H1 (cell line): Measurements from ENCODE around the gene LPP. TPM values are rescaled to one million over a fixed set of nuclear protein-coding genes. Genes with fewer than 3 reads are reported as not detected.

Experiments used
- CTCF ChIA-PET: fragments of 300-600 bp; sonication (Branson Sonifier 250); formaldehyde crosslinking; loops from one replicate; lab custom pipeline; 2021; ENCODE audit not compliant: partially characterized antibody; lab: Charles Lee
- POLR2A ChIA-PET: fragments of 300-600 bp; sonication (Branson Sonifier 250); formaldehyde crosslinking; loops from one replicate; lab custom pipeline; 2021; ENCODE audit warnings: inconsistent platforms; ENCODE audit not compliant: partially characterized antibody; lab: Charles Lee
- DNase-seq, 2 experiments: peaks; one replicate each; pipeline versions ENCODE4 v3.0.0 to v3.0.0-alpha.2; 2010 to 2022; ENCODE audit warnings: low spot score in 2 of 2, low read depth in 1 of 2, mixed read lengths in 1 of 2
- FAIRE-seq: peaks from 2 replicates; lab custom pipeline; 2011; peaks lifted over from hg19 to GRCh38; lab: Jason Lieb, UNC
- H2AFZ ChIP-seq: 2 replicates; pipeline ENCODE4 v1.8.1; 2012; ENCODE audit warnings: low read length, inconsistent platforms
- H2AK5ac ChIP-seq: 2 replicates; pipeline ENCODE4 v1.6.1; 2013; ENCODE audit warnings: low read depth, low read length
- H2BK120ac ChIP-seq: replicated peaks from 2 replicates; pipeline ENCODE3; 2013; ENCODE audit warnings: low read depth, low read length, inconsistent platforms
- H2BK12ac ChIP-seq: 2 replicates; pipeline ENCODE4 v1.6.1; 2013; ENCODE audit warnings: low read depth, low read length
- H2BK15ac ChIP-seq: 2 replicates; pipeline ENCODE4 v1.6.1; 2013; ENCODE audit warnings: low read length
- H2BK20ac ChIP-seq: 2 replicates; pipeline ENCODE4 v1.6.1; 2013; ENCODE audit warnings: low read length
- H2BK5ac ChIP-seq: 2 replicates; pipeline ENCODE4 v1.6.1; 2013; ENCODE audit warnings: low read depth, low read length
- H3K14ac ChIP-seq: 2 replicates; pipeline ENCODE4 v1.6.1; 2013; ENCODE audit warnings: inconsistent platforms; ENCODE audit not compliant: insufficient read length
- H3K18ac ChIP-seq: 2 replicates; pipeline ENCODE4 v1.6.1; 2013; ENCODE audit warnings: low read length; ENCODE audit errors: extremely low read depth
- H3K23ac ChIP-seq: 2 replicates; pipeline ENCODE4 v1.6.1; 2013; ENCODE audit warnings: inconsistent platforms; ENCODE audit not compliant: insufficient read length
- H3K23me2 ChIP-seq: 2 replicates; pipeline ENCODE4 v1.6.1; 2013; ENCODE audit warnings: low read depth, low read length
- H3K27ac ChIP-seq: 2 replicates; pipeline ENCODE4 v1.6.1; 2011; ENCODE audit warnings: low read depth, low read length, inconsistent platforms
- H3K27me3 ChIP-seq, 4 experiments: replicated peaks in 1 of 4; 1 replicate in 1 of 4; 2 replicates in 3 of 4; pipeline versions ENCODE4 v1.6.1 to v1.8.1; 2011 to 2013; ENCODE audit warnings: low read length in 3 of 4, mild to moderate bottlenecking in 3 of 4, inconsistent platforms in 2 of 4, mixed read lengths in 2 of 4, moderate library complexity in 1 of 4; ENCODE audit not compliant: control insufficient read depth in 3 of 4, insufficient read depth in 3 of 4; ENCODE audit errors: extremely low read depth in 1 of 4
- H3K36me3 ChIP-seq, 4 experiments: 2 replicates each; pipeline versions ENCODE4 v1.6.1 to v1.8.1; 2011 to 2013; ENCODE audit warnings: mild to moderate bottlenecking in 4 of 4, low read length in 3 of 4, moderate library complexity in 2 of 4, control low read depth in 1 of 4, inconsistent platforms in 1 of 4; ENCODE audit not compliant: insufficient read depth in 4 of 4, control insufficient read depth in 2 of 4
- H3K4ac ChIP-seq: replicated peaks from 2 replicates; pipeline ENCODE3; 2013; ENCODE audit warnings: low read length, low read depth, mixed read lengths, inconsistent platforms; ENCODE audit not compliant: insufficient read length
- H3K4me1 ChIP-seq, 4 experiments: replicated peaks in 1 of 4; 1 replicate in 1 of 4; 2 replicates in 3 of 4; pipeline versions ENCODE4 v1.6.1 to v1.8.1; 2011 to 2013; ENCODE audit warnings: low read length in 3 of 4, inconsistent platforms in 2 of 4, mixed read lengths in 1 of 4; ENCODE audit not compliant: insufficient read depth in 4 of 4, control insufficient read depth in 3 of 4
- H3K4me2 ChIP-seq, 2 experiments: 2 replicates each; pipeline versions ENCODE4 v1.6.1 to v1.8.1; 2011 to 2013; ENCODE audit warnings: low read depth in 2 of 2, low read length in 2 of 2, control low read depth in 1 of 2, inconsistent platforms in 1 of 2, mild to moderate bottlenecking in 1 of 2; ENCODE audit not compliant: insufficient read depth in 1 of 2
- H3K4me3 ChIP-seq, 4 experiments: fragments of 200-600, 300-600 bp in 1 of 4; sonication (generic), shearing (Covaris generic), sonication (Bioruptor Twin) in 1 of 4; 2 replicates each; pipeline versions ENCODE4 v1.5.1 to v1.8.1; 2011 to 2016; ENCODE audit warnings: low read length in 4 of 4, low read depth in 3 of 4, control low read depth in 2 of 4, inconsistent platforms in 2 of 4, mild to moderate bottlenecking in 2 of 4, mixed read lengths in 1 of 4, moderate library complexity in 1 of 4; ENCODE audit not compliant: insufficient read depth in 2 of 4; ENCODE audit errors: extremely low read depth in 1 of 4
- H3K56ac ChIP-seq: replicated peaks from 2 replicates; pipeline ENCODE3; 2013; ENCODE audit warnings: low read depth, mild to moderate bottlenecking, mixed read lengths, low read length, inconsistent platforms; ENCODE audit not compliant: insufficient read length
- H3K79me1 ChIP-seq: 2 replicates; pipeline ENCODE4 v1.6.1; 2013; ENCODE audit warnings: low read depth, low read length, control low read depth
- H3K79me2 ChIP-seq, 2 experiments: 2 replicates each; pipeline versions ENCODE4 v1.6.1 to v1.8.1; 2012 to 2013; ENCODE audit warnings: low read length in 2 of 2, mild to moderate bottlenecking in 2 of 2, inconsistent platforms in 1 of 2; ENCODE audit not compliant: insufficient read depth in 2 of 2, control insufficient read depth in 1 of 2
- H3K9ac ChIP-seq, 4 experiments: replicated peaks in 1 of 4; 1 replicate in 1 of 4; 2 replicates in 3 of 4; pipeline versions ENCODE4 v1.6.1 to v1.8.1; 2011 to 2013; ENCODE audit warnings: low read depth in 3 of 4, low read length in 3 of 4, control low read depth in 2 of 4, mild to moderate bottlenecking in 2 of 4, moderate library complexity in 2 of 4, inconsistent platforms in 1 of 4; ENCODE audit errors: extremely low read depth in 1 of 4
- H3K9me3 ChIP-seq, 2 experiments: 2 replicates each; pipeline versions ENCODE4 v1.6.1 to v1.8.1; 2012 to 2013; ENCODE audit warnings: mild to moderate bottlenecking in 2 of 2, moderate library complexity in 2 of 2, control low read depth in 1 of 2, inconsistent platforms in 1 of 2, low read depth in 1 of 2, low read length in 1 of 2, mixed read lengths in 1 of 2; ENCODE audit not compliant: insufficient read depth in 2 of 2
- H4K20me1 ChIP-seq, 2 experiments: replicated peaks in 1 of 2; 2 replicates each; pipeline versions ENCODE3 to v1.8.1; 2011 to 2013; ENCODE audit warnings: inconsistent platforms in 2 of 2, low read length in 2 of 2, mild to moderate bottlenecking in 1 of 2; ENCODE audit not compliant: insufficient read depth in 2 of 2, control insufficient read depth in 1 of 2
- H4K5ac ChIP-seq: 2 replicates; pipeline ENCODE4 v1.6.1; 2013; ENCODE audit warnings: low read length, low read depth, mixed read lengths, inconsistent platforms; ENCODE audit not compliant: insufficient read length
- H4K8ac ChIP-seq: 2 replicates; pipeline ENCODE4 v1.8.0; 2013; ENCODE audit warnings: mild to moderate bottlenecking, moderate library complexity, low read length, inconsistent platforms; ENCODE audit not compliant: insufficient read depth; ENCODE audit errors: extremely low read depth
- H4K91ac ChIP-seq: replicated peaks from 2 replicates; pipeline ENCODE3; 2013; ENCODE audit warnings: low read length, mixed read lengths, inconsistent platforms; ENCODE audit not compliant: insufficient read length
- E2F6 ChIP-seq: IDR thresholded peaks from 2 replicates; pipeline ENCODE4 v1.6.1; 2012; ENCODE audit warnings: inconsistent platforms
- MAX ChIP-seq: IDR thresholded peaks from 2 replicates; pipeline ENCODE4 v1.6.1; 2012; ENCODE audit warnings: inconsistent platforms
- POU5F1 ChIP-seq: IDR thresholded peaks from 2 replicates; pipeline ENCODE4 v1.6.1; 2011; ENCODE audit warnings: low read depth, mild to moderate bottlenecking, low read length, moderate library complexity
- RAD21 ChIP-seq, 2 experiments: IDR thresholded peaks in 1 of 2; conservative IDR thresholded peaks in 1 of 2; 2 replicates each; pipeline ENCODE4 v1.6.1; 2011; ENCODE audit warnings: low read depth in 2 of 2, low read length in 2 of 2, improper control_type of control experiment in 1 of 2, inconsistent platforms in 1 of 2, mild to moderate bottlenecking in 1 of 2, moderate library complexity in 1 of 2
- SIN3A ChIP-seq, 2 experiments: IDR thresholded peaks in 1 of 2; conservative IDR thresholded peaks in 1 of 2; 2 replicates each; pipeline ENCODE4 v1.6.1; 2011 to 2012; ENCODE audit warnings: low read length in 2 of 2, improper control_type of control experiment in 1 of 2, low read depth in 1 of 2, mild to moderate bottlenecking in 1 of 2
- TBP ChIP-seq: IDR thresholded peaks from 2 replicates; pipeline ENCODE4 v1.6.1; 2011; ENCODE audit warnings: low read depth, low read length, improper control_type of control experiment
- TEAD4 ChIP-seq: IDR thresholded peaks from 2 replicates; pipeline ENCODE4 v1.6.1; 2012; ENCODE audit warnings: low read depth, low read length, inconsistent platforms, mixed read lengths
- WGBS, 2 experiments: shearing (Covaris generic) in 1 of 2; methylation state at CpG; one replicate each; pipeline versions ENCODE4 v1.1.6 to v1.1.7; 2013 to 2015; ENCODE audit warnings: low lambda C conversion rate in 2 of 2, mixed read lengths in 2 of 2, inconsistent platforms in 1 of 2, low coverage in 1 of 2, missing lambda C conversion rate in 1 of 2; ENCODE audit not compliant: insufficient replicate concordance in 2 of 2, insufficient coverage in 1 of 2, insufficient read length in 1 of 2; ENCODE audit errors: extremely low coverage in 1 of 2, missing lambda C conversion rate in 1 of 2; 5-methylcytosine and 5-hydroxymethylcytosine counted together
- polyA plus RNA-seq, 7 experiments: library from polyadenylated mRNA; depleted of rRNA in 3 of 7; stranded (reverse) in 5 of 7; unstranded in 2 of 7; fragments of >200 nt in 5 of 7; fragments of 200-250 nt in 2 of 7; gene quantifications; 1 replicate in 5 of 7; 2 replicates in 1 of 7; 4 replicates in 1 of 7; pipeline versions ENCODE4 v1.2.1 to v1.2.3, GENCODE V29; 2011 to 2013; ENCODE audit warnings: missing spikeins in 2 of 7, mixed read lengths in 2 of 7
- total RNA-seq: library from RNA; stranded (reverse); fragmentation: NEBNext Ultra II Directional; extraction: Animal tissue kit (Norgen Biotek cat#: 25700); gene quantifications from 2 replicates; pipeline ENCODE4 v1.2.1, GENCODE V29; 2021

The LPP gene
- total and polyA plus RNA-seq, 2 of the 8 experiments (the other 6 are each of a cell fraction or from before 2014, with no cell fraction given) = 10.0 to 53.3 TPM

- Histone ChIP-seq H3K79me2 (no peaks in the 10 kb centered on the region), H4K8ac (no peak overlapping the region), H3K18ac (no peak overlapping the region), H3K14ac (no peak overlapping the region), H3K9ac (no peak overlapping the region), H4K20me1 (no peaks in the 10 kb centered on the region), H3K36me3 (no peaks in the 10 kb centered on the region), H4K5ac (no peak overlapping the region), H3K23me2 (no peaks in the 10 kb centered on the region), H2BK12ac (no peak overlapping the region), H2BK15ac (no peak overlapping the region), H2BK120ac (no peak overlapping the region), H3K56ac (no peak overlapping the region), H4K91ac (no peak overlapping the region), H2BK20ac (no peak overlapping the region), H2AK5ac (no peak overlapping the region), H2AFZ (no peak overlapping the region), H3K79me1 (no peaks in the 10 kb centered on the region), H3K4me2 (no peak overlapping the region), H3K27ac (no peak overlapping the region), H3K4me3 (no peak overlapping the region), H2BK5ac (no peak overlapping the region), H3K27me3 (no peaks in the 10 kb centered on the region), H3K23ac (no peak overlapping the region), H3K4me1 (no peaks in the 10 kb centered on the region), H3K4ac (no peak overlapping the region), H3K9me3 (no peaks in the 10 kb centered on the region)
- WGBS, 2 experiments = 90% methylated on average over 3 of the region's 3 CpGs; no CpG with 5 or more reads in 1 of the 2 experiments
- DNase-seq (no peak), FAIRE-seq (no peak)
- POLR2A ChIA-PET = no interaction called here
- CTCF ChIA-PET = interaction anchor here (0.8 kb wide), 1 partner anchor 684 kb away, joined by 3 read pairs; no protein-coding TSS in a partner anchor
- no peak for TF ChIP-seq RAD21 (IDR thresholded peaks at IDR 0.05 in 1 of 2, conservative IDR thresholded peaks at IDR 0.05 in 1 of 2; ENCODE audit: low read depth in 2 of 2, low read length in 2 of 2)
- no peak for TF ChIP-seq TBP
- TF ChIP-seq MAX = no peak
- no peak for TF ChIP-seq TEAD4
- no peak for TF ChIP-seq POU5F1
- TF ChIP-seq E2F6 = no peak
- no peak for TF ChIP-seq SIN3A (conservative IDR thresholded peaks at IDR 0.05 in 1 of 2, IDR thresholded peaks at IDR 0.05 in 1 of 2; ENCODE audit: low read depth in 1 of 2, low read length in 2 of 2)
Measured at GRCh38 chr3:188431553-188431952, 277.6 kb downstream of the LPP start.
